B cell (primary cell): ENCODE results near the gene TAF4. TPM values are rescaled to one million over a fixed set of nuclear protein-coding genes. Genes with fewer than 3 reads are reported as not detected.

Experiments used
- ATAC-seq: fragments of 200-7000 bp; cut with Tn5 transposase; one replicate; pipeline ENCODE4 v1.10.0; 2021; ENCODE audit warnings: low read depth, mild to moderate bottlenecking, moderate number of reproducible peaks, moderate library complexity
- CTCF ChIA-PET: fragments of 350-600 bp; sonication (Branson Sonifier 250); formaldehyde crosslinking; loops from one replicate; lab custom pipeline; 2021; ENCODE audit warnings: antibody characterized with exemption, inconsistent platforms; lab: Charles Lee
- POLR2A ChIA-PET: fragments of 350-600 bp; sonication (Branson Sonifier 250); formaldehyde crosslinking; loops from one replicate; lab custom pipeline; 2021; ENCODE audit warnings: antibody characterized with exemption; lab: Charles Lee
- DNase-seq: peaks from one replicate; pipeline ENCODE4 v3.0.0; 2013
- H2AFZ ChIP-seq: 2 replicates; pipeline ENCODE4 v1.6.1; 2012; ENCODE audit warnings: mild to moderate bottlenecking, low read depth, low read length; ENCODE audit not compliant: insufficient read depth, poor library complexity, severe bottlenecking
- H3K27ac ChIP-seq, 2 donors: 1 replicate in 1 of 2; 2 replicates in 1 of 2; pipeline ENCODE4 v1.5.1; 2012 to 2013; ENCODE audit warnings: low read length in 2 of 2, mild to moderate bottlenecking in 2 of 2, moderate library complexity in 1 of 2
- H3K27me3 ChIP-seq, 4 experiments: fragments of 200-600 bp in 1 of 4; sonication (generic) in 1 of 4; replicated peaks in 1 of 4; 1 replicate in 2 of 4; 2 replicates in 2 of 4; pipeline versions ENCODE4 v1.6.1 to v1.7.0; 2013 to 2016; ENCODE audit warnings: low read length in 3 of 4, mild to moderate bottlenecking in 2 of 4, mixed read lengths in 1 of 4, moderate library complexity in 1 of 4; ENCODE audit not compliant: insufficient read depth in 4 of 4, control insufficient read depth in 3 of 4; ENCODE audit errors: control extremely low read depth in 1 of 4
- H3K36me3 ChIP-seq, 2 experiments: replicated peaks in 1 of 2; 1 replicate in 1 of 2; 2 replicates in 1 of 2; pipeline versions ENCODE4 v1.6.1 to v1.7.1; 2013; ENCODE audit warnings: low read length in 1 of 2; ENCODE audit not compliant: insufficient read depth in 2 of 2, control insufficient read depth in 1 of 2; ENCODE audit errors: control extremely low read depth in 1 of 2, extremely low read depth in 1 of 2
- H3K4me1 ChIP-seq, 2 donors: fragments of 200-600 bp in 1 of 2; sonication (generic) in 1 of 2; 1 replicate in 1 of 2; 2 replicates in 1 of 2; pipeline versions ENCODE4 v1.5.1 to v1.6.1; 2013 to 2017; ENCODE audit warnings: low read length in 2 of 2; ENCODE audit not compliant: control insufficient read depth in 2 of 2, insufficient read depth in 2 of 2
- H3K4me2 ChIP-seq: replicated peaks from 2 replicates; pipeline ENCODE3; 2012; ENCODE audit warnings: mild to moderate bottlenecking, low read depth, low read length; ENCODE audit not compliant: poor library complexity, severe bottlenecking
- H3K4me3 ChIP-seq, 5 experiments: fragments of 200-600 bp in 1 of 5; sonication (generic) in 1 of 5; 1 replicate in 3 of 5; 2 replicates in 2 of 5; pipeline versions ENCODE4 v1.5.1 to v1.7.0; 2011 to 2016; ENCODE audit warnings: low read length in 4 of 5, mild to moderate bottlenecking in 4 of 5, low read depth in 2 of 5, control low read depth in 1 of 5, moderate library complexity in 1 of 5; ENCODE audit not compliant: insufficient read depth in 1 of 5; ENCODE audit errors: control extremely low read depth in 1 of 5, extremely low read depth in 1 of 5
- H3K79me2 ChIP-seq: fragments of 200-600 bp; sonication (generic); one replicate; pipeline ENCODE4 v1.6.0; 2016; ENCODE audit warnings: low read length; ENCODE audit not compliant: control insufficient read depth, insufficient read depth
- H3K9ac ChIP-seq: fragments of 200-600 bp; sonication (generic); 2 replicates; pipeline ENCODE4 v1.6.1; 2017; ENCODE audit warnings: mild to moderate bottlenecking, low read length, moderate library complexity
- H3K9me3 ChIP-seq, 3 donors: one replicate each; pipeline versions ENCODE4 v1.6.1 to v1.7.1; 2013; ENCODE audit warnings: low read length in 2 of 3; ENCODE audit not compliant: control insufficient read depth in 2 of 3, insufficient read depth in 1 of 3; ENCODE audit errors: control extremely low read depth in 1 of 3
- H4K20me1 ChIP-seq: 2 replicates; pipeline ENCODE4 v1.6.0; 2012; ENCODE audit warnings: mild to moderate bottlenecking, low read length; ENCODE audit not compliant: insufficient read depth, control insufficient read depth, poor library complexity, severe bottlenecking
- H3K27ac Mint-ChIP-seq: one replicate; pipeline ENCODE4 v1.8.0; 2021; ENCODE audit warnings: mixed read lengths
- H3K27me3 Mint-ChIP-seq: one replicate; pipeline ENCODE4 v1.8.0; 2021; ENCODE audit warnings: mixed read lengths
- H3K4me1 Mint-ChIP-seq: one replicate; pipeline ENCODE4 v1.8.0; 2021; ENCODE audit warnings: mixed read lengths
- H3K4me3 Mint-ChIP-seq: one replicate; pipeline ENCODE4 v1.8.0; 2021; ENCODE audit warnings: mixed read lengths
- H3K9me3 Mint-ChIP-seq: one replicate; pipeline ENCODE4 v1.8.0; 2022; ENCODE audit warnings: mixed read lengths; ENCODE audit not compliant: insufficient read depth
- CTCF ChIP-seq: fragments of 200-600 bp; IDR thresholded peaks from one replicate; pipeline ENCODE4 v1.8.0; 2022; ENCODE audit warnings: antibody characterized with exemption, mild to moderate bottlenecking
- EZH2 ChIP-seq: IDR thresholded peaks from 2 replicates; pipeline ENCODE4 v1.6.1; 2012; ENCODE audit warnings: borderline replicate concordance, low read depth, mild to moderate bottlenecking, moderate library complexity, low read length; ENCODE audit not compliant: insufficient read depth, poor library complexity, severe bottlenecking
- WGBS: methylation state at CpG from one replicate; pipeline ENCODE4 v1.1.5; 2013; ENCODE audit warnings: missing lambda C conversion rate; ENCODE audit not compliant: insufficient coverage; 5-methylcytosine and 5-hydroxymethylcytosine counted together
- intact Hi-C: fragments of 100-400 bp; cut with micrococcal nuclease; formaldehyde crosslinking; loops from one replicate; pipeline ENCODE4 v1.10.0; 2022
- polyA plus RNA-seq: library from polyadenylated mRNA; depleted of rRNA; stranded (reverse); fragments of >200 nt; gene quantifications from 2 replicates; pipeline ENCODE4 v1.2.3, GENCODE V29; 2012
- total RNA-seq, 2 donors: library from RNA; stranded (reverse); fragments of 120-200 nt in 1 of 2; gene quantifications; 1 replicate in 1 of 2; 2 replicates in 1 of 2; pipeline versions ENCODE4 v1.2.3 to v1.2.4, GENCODE V29; 2013 to 2022

Gene TAF4
- total and polyA plus RNA-seq, 2 donors (not counting 1 experiment from before 2014, with no cell fraction given), result 13.9 to 39.5 TPM

GRCh38 chr20:61933951-61934715, 131.5 kb downstream of the TAF4 start:
- TF ChIP-seq EZH2 (no peak), CTCF (no peak)
- Histone ChIP-seq H3K4me3 (no peak overlapping the region), H3K36me3 (no peaks in the 10 kb centered on the region), H3K4me1 (no peaks in the 10 kb centered on the region), H4K20me1 (no peaks in the 10 kb centered on the region), H2AFZ (no peak overlapping the region), H3K9ac (no peak overlapping the region), H3K4me2 (no peak overlapping the region), H3K27ac (no peak overlapping the region), H3K79me2 (no peaks in the 10 kb centered on the region), H3K27me3 (no peaks in the 10 kb centered on the region), H3K9me3 (peaks cover 0 to 15% (median 0%) of the 10 kb centered on the region in 3 donors)
- no peaks in the 10 kb centered on the region for H3K27me3 Mint-ChIP-seq
- no peaks in the 10 kb centered on the region for H3K4me1 Mint-ChIP-seq
- H3K4me3 Mint-ChIP-seq, result no peak overlapping the region
- ChIA-PET CTCF (no interaction called here), POLR2A (no interaction called here)
- no peak for ATAC-seq
- no peaks in the 10 kb centered on the region for H3K9me3 Mint-ChIP-seq
- intact Hi-C loops, result no loop called here
- 91% methylated on average over 33 of the region's 36 CpGs for WGBS
- H3K27ac Mint-ChIP-seq, result no peak overlapping the region
- no peak for DNase-seq

- Histone ChIP-seq H2AFZ (no peak overlapping the region), H3K4me2 (no peak overlapping the region), H4K20me1 (no peaks in the 10 kb centered on the region), H3K9me3 (peaks cover 0 to 15% (median 0%) of the 10 kb centered on the region in 3 donors), H3K4me3 (no peak overlapping the region), H3K4me1 (no peaks in the 10 kb centered on the region), H3K27me3 (no peaks in the 10 kb centered on the region), H3K36me3 (no peaks in the 10 kb centered on the region), H3K79me2 (no peaks in the 10 kb centered on the region), H3K27ac (no peak overlapping the region), H3K9ac (no peak overlapping the region)
- Mint-ChIP-seq H3K27ac (no peak overlapping the region), H3K9me3 (no peaks in the 10 kb centered on the region), H3K4me1 (no peaks in the 10 kb centered on the region), H3K27me3 (no peaks in the 10 kb centered on the region), H3K4me3 (no peak overlapping the region)
- no peak for TF ChIP-seq EZH2
- no peak for TF ChIP-seq CTCF
- 88% methylated on average over 15 of the region's 17 CpGs for WGBS
- ChIA-PET POLR2A (no interaction called here), CTCF (no interaction called here)
- intact Hi-C loops, result no loop called here
- DNase-seq (no peak), ATAC-seq (no peak)
Observed at GRCh38 chr20:61933481-61933950, 132.2 kb downstream of the TAF4 start.
